WTC11 (cell line): ENCODE data around the gene TMC7. TPM values are rescaled to one million over a fixed set of nuclear protein-coding genes. Genes with fewer than 3 reads are reported as not detected.

Source experiments
- ATAC-seq: fragments of 200-7000 bp; cut with Tn5 transposase; 2 replicates; pipeline ENCODE4 v1.10.0; 2021; ENCODE audit warnings: mild to moderate bottlenecking, moderate library complexity
- CTCF ChIA-PET: fragments of 300-600 bp; sonication (Branson Sonifier 250); formaldehyde crosslinking; loops from one replicate; lab custom pipeline; 2021; ENCODE audit warnings: antibody characterized with exemption; lab: Charles Lee
- POLR2A ChIA-PET: fragments of 350-600 bp; sonication (Branson Sonifier 250); formaldehyde crosslinking; loops from one replicate; lab custom pipeline; 2021; ENCODE audit warnings: antibody characterized with exemption; lab: Charles Lee
- DNase-seq: peaks from one replicate; pipeline ENCODE4 v3.0.0; 2021; ENCODE audit warnings: low spot score
- H3K27ac Mint-ChIP-seq: 2 replicates; pipeline ENCODE4 v1.8.0; 2021; ENCODE audit warnings: mixed read lengths
- H3K27me3 Mint-ChIP-seq: 2 replicates; pipeline ENCODE4 v1.8.0; 2021; ENCODE audit warnings: low read depth, mild to moderate bottlenecking, moderate library complexity, mixed read lengths
- H3K36me3 Mint-ChIP-seq: 2 replicates; pipeline ENCODE4 v1.8.0; 2021; ENCODE audit warnings: mixed read lengths
- H3K4me1 Mint-ChIP-seq: 2 replicates; pipeline ENCODE4 v1.8.0; 2022; ENCODE audit warnings: mixed read lengths
- H3K4me3 Mint-ChIP-seq: 2 replicates; pipeline ENCODE4 v1.8.0; 2021; ENCODE audit warnings: mild to moderate bottlenecking, moderate library complexity, mixed read lengths
- H3K9me3 Mint-ChIP-seq: 2 replicates; pipeline ENCODE4 v1.8.0; 2021; ENCODE audit warnings: mixed read lengths
- CDX4 ChIP-seq: fragments of 250-450 bp; sonication (Bioruptor Pico); IDR thresholded peaks from 2 replicates; pipeline ENCODE4 v1.9.0; 2021; ENCODE audit warnings: moderate library complexity, mild to moderate bottlenecking, inconsistent platforms, borderline replicate concordance
- E2F4 ChIP-seq: sonication (generic); formaldehyde crosslinking; IDR thresholded peaks from 2 replicates; pipeline ENCODE4 v1.8.1; 2022; ENCODE audit warnings: low read depth, mild to moderate bottlenecking, moderate library complexity, missing genetic modification reagents, borderline replicate concordance
- ERG ChIP-seq: fragments of 250-450 bp; sonication (Bioruptor Pico); IDR thresholded peaks from 2 replicates; pipeline ENCODE4 v1.8.0; 2021; ENCODE audit warnings: mild to moderate bottlenecking
- FOXJ3 ChIP-seq: sonication (generic); formaldehyde crosslinking; IDR thresholded peaks from 2 replicates; pipeline ENCODE4 v1.9.0; 2021; ENCODE audit warnings: missing genetic modification reagents, mild to moderate bottlenecking, borderline replicate concordance
- GABPB1 ChIP-seq: sonication (generic); formaldehyde crosslinking; IDR thresholded peaks from 2 replicates; pipeline ENCODE4 v1.8.1; 2023; ENCODE audit warnings: mild to moderate bottlenecking, missing genetic modification reagents
- GRHL2 ChIP-seq: fragments of 250-450 bp; sonication (Bioruptor Pico); IDR thresholded peaks from 2 replicates; pipeline ENCODE4 v1.8.0; 2022; ENCODE audit warnings: mild to moderate bottlenecking, moderate library complexity; ENCODE audit not compliant: insufficient replicate concordance, severe bottlenecking
- GTF2I ChIP-seq: fragments of 250-450 bp; sonication (Bioruptor Pico); conservative IDR thresholded peaks from 2 replicates; pipeline ENCODE4 v1.4.0; 2021; ENCODE audit warnings: mild to moderate bottlenecking
- KAT7 ChIP-seq: sonication (generic); formaldehyde crosslinking; IDR thresholded peaks from 2 replicates; pipeline ENCODE4 v1.8.1; 2023; ENCODE audit warnings: missing genetic modification reagents, mild to moderate bottlenecking, borderline replicate concordance
- NFYB ChIP-seq: sonication (generic); formaldehyde crosslinking; conservative IDR thresholded peaks from 2 replicates; pipeline ENCODE4 v1.8.0; 2022; ENCODE audit warnings: low read depth, missing genetic modification reagents
- OVOL2 ChIP-seq: fragments of 250-450 bp; sonication (Bioruptor Pico); IDR thresholded peaks from 2 replicates; pipeline ENCODE4 v1.9.0; 2021; ENCODE audit warnings: mild to moderate bottlenecking, borderline replicate concordance
- RELA ChIP-seq: sonication (generic); formaldehyde crosslinking; IDR thresholded peaks from 2 replicates; pipeline ENCODE4 v1.8.1; 2022; ENCODE audit warnings: missing genetic modification reagents, mild to moderate bottlenecking, borderline replicate concordance
- SOX15 ChIP-seq: fragments of 250-450 bp; sonication (Bioruptor Pico); IDR thresholded peaks from 2 replicates; pipeline ENCODE4 v1.9.0; 2021; ENCODE audit warnings: mild to moderate bottlenecking
- ZBTB43 ChIP-seq: sonication (generic); formaldehyde crosslinking; IDR thresholded peaks from 2 replicates; pipeline ENCODE4 v1.8.1; 2023; ENCODE audit warnings: mild to moderate bottlenecking, missing genetic modification reagents
- ZNF219 ChIP-seq: sonication (generic); formaldehyde crosslinking; IDR thresholded peaks from 2 replicates; pipeline ENCODE4 v1.8.0; 2023; ENCODE audit warnings: missing genetic modification reagents, mild to moderate bottlenecking, borderline replicate concordance
- ZNF281 ChIP-seq: sonication (generic); formaldehyde crosslinking; IDR thresholded peaks from 2 replicates; pipeline ENCODE4 v1.8.0; 2023; ENCODE audit warnings: mild to moderate bottlenecking, missing genetic modification reagents
- ZNF532 ChIP-seq: fragments of 250-450 bp; sonication (Bioruptor Pico); IDR thresholded peaks from 2 replicates; pipeline ENCODE4 v1.9.0; 2021; ENCODE audit warnings: mild to moderate bottlenecking, borderline replicate concordance
- ZSCAN18 ChIP-seq: fragments of 250-450 bp; sonication (Bioruptor Pico); IDR thresholded peaks from 2 replicates; pipeline ENCODE4 v2.1.2; 2022; ENCODE audit warnings: mild to moderate bottlenecking, moderate library complexity
- total RNA-seq: library from RNA; stranded (reverse); gene quantifications from 3 replicates; pipeline ENCODE4 v1.2.3, GENCODE V29; 2021

TMC7 gene
- total RNA-seq, 1 experiment from 2014 or later: 2.5 TPM

DNA sequence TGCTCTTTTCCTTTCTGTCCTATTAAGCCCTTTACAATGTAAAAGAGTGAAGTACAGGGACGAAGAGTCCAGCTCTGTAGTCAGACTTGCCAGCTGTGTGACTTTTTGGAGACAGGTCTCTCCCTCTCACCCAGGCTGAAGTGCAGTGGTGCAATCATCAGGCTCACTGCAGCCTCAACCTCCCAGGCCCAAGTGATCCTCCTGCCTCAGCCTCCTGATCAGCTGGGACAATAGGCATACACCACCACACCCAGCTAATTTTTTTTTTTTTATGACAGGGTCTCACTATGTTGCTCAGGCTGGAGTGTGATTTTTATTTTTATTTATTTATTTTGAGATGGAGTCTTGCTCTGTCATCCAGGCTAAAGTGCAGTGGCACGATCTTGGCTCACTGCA is 122.9 kb downstream of the TMC7 start:
- H3K36me3 Mint-ChIP-seq: no peaks in the 10 kb centered on the region
- TF ChIP-seq NFYB (CRISPR knock-in tag) (no peak), ZNF281 (CRISPR knock-in tag) (no peak), GTF2I (no peak), ZBTB43 (CRISPR knock-in tag) (no peak), E2F4 (CRISPR knock-in tag) (no peak), FOXJ3 (no peak)
- TF ChIP-seq, all 79 proteins: peak for 0
- POLR2A ChIA-PET: no interaction called here
- CTCF ChIA-PET: interaction anchor here (0.7 to 0.8 kb wide), 2 partner anchors 12 to 38 kb away, joined by 3 read pairs; no protein-coding TSS in a partner anchor
- Mint-ChIP-seq H3K4me1 (peaks cover 5% of the 10 kb centered on the region), H3K27ac (no peak overlapping the region), H3K27me3 (no peaks in the 10 kb centered on the region; the same call in 1 of the 2 replicates), H3K9me3 (no peaks in the 10 kb centered on the region), H3K4me3 (no peak overlapping the region)
- ATAC-seq (no peak), DNase-seq (no peak)

GRCh38 chr16:19108409-19109287 is 124.9 kb downstream of the TMC7 start:
- POLR2A ChIA-PET: no interaction called here
- Mint-ChIP-seq H3K4me3 (no peak overlapping the region), H3K36me3 (no peaks in the 10 kb centered on the region), H3K27ac (no peak overlapping the region), H3K4me1 (peaks cover 11% of the 10 kb centered on the region), H3K9me3 (no peaks in the 10 kb centered on the region)
- no peak for ATAC-seq
- DNase-seq: no peak
- TF ChIP-seq CDX4 (CRISPR knock-in tag) (no peak), GRHL2 (CRISPR knock-in tag) (no peak), ZSCAN18 (no peak), GABPB1 (CRISPR knock-in tag) (no peak), OVOL2 (no peak), ZNF532 (no peak), ZNF219 (CRISPR knock-in tag) (no peak), ERG (no peak), RELA (CRISPR knock-in tag) (no peak), KAT7 (CRISPR knock-in tag) (no peak), SOX15 (no peak)
- TF ChIP-seq, all 79 proteins: peak for 0
- CTCF ChIA-PET: no interaction called here
- H3K27me3 Mint-ChIP-seq: peaks cover 17% of the 10 kb centered on the region
